SK-N-SH treated with all-trans-retinoic acid at 6 μM for 48 hours (cell line): ENCODE data around the gene RGS9.

Experiments used
- ATAC-seq: fragments of 200-7000 bp; cut with Tn5 transposase; 3 replicates; pipeline ENCODE4 v1.9.1; 2020; ENCODE audit warnings: mild to moderate bottlenecking, moderate library complexity
- ARNTL ChIP-seq: fragments of 450-650 bp; formaldehyde crosslinking; IDR thresholded peaks from 2 replicates; pipeline ENCODE4 v1.5.0; 2020; ENCODE audit warnings: low read depth, mild to moderate bottlenecking, moderate library complexity, borderline replicate concordance
- ESRRG ChIP-seq: fragments of 250-450 bp; sonication (Bioruptor Pico); IDR thresholded peaks from 2 replicates; pipeline ENCODE4 v1.6.1; 2021; ENCODE audit warnings: mild to moderate bottlenecking
- GLIS3 ChIP-seq: fragments of 250-450 bp; sonication (Bioruptor Pico); IDR thresholded peaks from 2 replicates; pipeline ENCODE4 v1.5.0; 2020; ENCODE audit warnings: mild to moderate bottlenecking, moderate library complexity
- ISL1 ChIP-seq: fragments of 250-450 bp; sonication (Bioruptor Pico); IDR thresholded peaks from 2 replicates; pipeline ENCODE4 v2.1.2; 2022; ENCODE audit warnings: mild to moderate bottlenecking, moderate library complexity
- OSR1 ChIP-seq: fragments of 250-450 bp; sonication (Bioruptor Pico); IDR thresholded peaks from 2 replicates; pipeline ENCODE4 v1.8.0; 2022; ENCODE audit warnings: moderate library complexity, mild to moderate bottlenecking, inconsistent platforms
- PPARA ChIP-seq: fragments of 250-450 bp; sonication (Bioruptor Pico); IDR thresholded peaks from 2 replicates; pipeline ENCODE4 v1.5.0; 2020; ENCODE audit warnings: mild to moderate bottlenecking, borderline replicate concordance
- RARB ChIP-seq: fragments of 250-450 bp; sonication (Bioruptor Pico); IDR thresholded peaks from 2 replicates; pipeline ENCODE4 v1.8.0; 2021; ENCODE audit warnings: mild to moderate bottlenecking, moderate library complexity
- SNAI2 ChIP-seq: fragments of 250-450 bp; sonication (Bioruptor Pico); IDR thresholded peaks from 2 replicates; pipeline ENCODE4 v1.5.0; 2020; ENCODE audit warnings: mild to moderate bottlenecking, moderate library complexity
- TCF4 ChIP-seq: fragments of 250-450 bp; sonication (Bioruptor Pico); IDR thresholded peaks from 2 replicates; pipeline ENCODE4 v1.8.0; 2021; ENCODE audit warnings: mild to moderate bottlenecking, moderate library complexity, borderline replicate concordance
- TOX ChIP-seq: fragments of 250-450 bp; sonication (Bioruptor Pico); IDR thresholded peaks from 2 replicates; pipeline ENCODE4 v1.8.0; 2021; ENCODE audit warnings: mild to moderate bottlenecking, moderate library complexity, borderline replicate concordance
- ZC3H10 ChIP-seq: fragments of 250-450 bp; sonication (Bioruptor Pico); IDR thresholded peaks from 2 replicates; pipeline ENCODE4 v1.5.1; 2021; ENCODE audit warnings: mild to moderate bottlenecking, moderate library complexity
- ZFP3 ChIP-seq: fragments of 250-450 bp; sonication (Bioruptor Pico); IDR thresholded peaks from 2 replicates; pipeline ENCODE4 v1.5.0; 2020; ENCODE audit warnings: mild to moderate bottlenecking, moderate library complexity
- ZFP30 ChIP-seq: fragments of 450-650 bp; formaldehyde crosslinking; IDR thresholded peaks from 2 replicates; pipeline ENCODE4 v1.5.0; 2022; ENCODE audit warnings: mild to moderate bottlenecking, moderate library complexity
- ZNF565 ChIP-seq: fragments of 450-650 bp; formaldehyde crosslinking; conservative IDR thresholded peaks from 2 replicates; pipeline ENCODE4 v1.5.0; 2020; ENCODE audit warnings: low read depth, mild to moderate bottlenecking, moderate library complexity
- ZNF70 ChIP-seq: fragments of 450-650 bp; formaldehyde crosslinking; IDR thresholded peaks from 2 replicates; pipeline ENCODE4 v1.5.0; 2020; ENCODE audit warnings: mild to moderate bottlenecking, moderate library complexity
- ZNF8 ChIP-seq: fragments of 450-650 bp; formaldehyde crosslinking; IDR thresholded peaks from 2 replicates; pipeline ENCODE4 v1.5.0; 2020; ENCODE audit warnings: mild to moderate bottlenecking, moderate library complexity
- TF ChIP-seq, protein P1 (sequence below): fragments of 250-450 bp; sonication (Bioruptor Pico); IDR thresholded peaks from 2 replicates; pipeline ENCODE4 v1.5.1; 2020; ENCODE audit warnings: low read depth, mild to moderate bottlenecking, moderate library complexity
- TF ChIP-seq, protein P2 (sequence below): fragments of 250-450 bp; sonication (Bioruptor Pico); IDR thresholded peaks from 2 replicates; pipeline ENCODE4 v1.8.0; 2020; ENCODE audit warnings: mild to moderate bottlenecking, moderate library complexity, borderline replicate concordance
- TF ChIP-seq, protein P3 (sequence below): fragments of 250-450 bp; sonication (Bioruptor Pico); IDR thresholded peaks from 2 replicates; pipeline ENCODE4 v1.8.0; 2021; ENCODE audit warnings: low read depth, mild to moderate bottlenecking, moderate library complexity, borderline replicate concordance
- TF ChIP-seq, protein P4 (sequence below): fragments of 250-450 bp; sonication (Bioruptor Pico); IDR thresholded peaks from 2 replicates; pipeline ENCODE4 v1.5.1; 2021; ENCODE audit warnings: mild to moderate bottlenecking, moderate library complexity
- TF ChIP-seq, protein P5 (sequence below): fragments of 250-450 bp; sonication (Bioruptor Pico); IDR thresholded peaks from 2 replicates; pipeline ENCODE4 v1.5.0; 2020; ENCODE audit warnings: mild to moderate bottlenecking, moderate library complexity

The RGS9 gene

DNA sequence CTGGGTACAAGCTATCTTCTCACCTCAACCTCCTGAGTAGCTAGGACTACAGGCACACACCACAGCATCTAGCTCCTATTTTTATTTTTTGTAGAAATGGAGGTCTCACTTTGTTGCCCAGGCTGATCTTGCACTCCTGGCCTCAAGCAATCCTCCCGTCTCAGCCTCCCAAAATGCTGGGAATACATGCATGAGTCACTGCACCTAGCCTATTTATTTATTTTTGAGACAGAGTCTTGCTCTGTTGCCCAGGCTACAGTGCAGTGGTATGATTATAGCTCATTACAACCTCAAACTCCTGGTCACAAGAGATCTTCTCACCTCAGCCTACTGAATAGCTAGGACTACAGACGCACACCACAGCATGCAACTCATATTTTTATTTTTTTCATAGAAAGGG lies 40.1 kb upstream of the RGS9 start:
- ATAC-seq = no peak
- TF ChIP-seq, protein P1, sequence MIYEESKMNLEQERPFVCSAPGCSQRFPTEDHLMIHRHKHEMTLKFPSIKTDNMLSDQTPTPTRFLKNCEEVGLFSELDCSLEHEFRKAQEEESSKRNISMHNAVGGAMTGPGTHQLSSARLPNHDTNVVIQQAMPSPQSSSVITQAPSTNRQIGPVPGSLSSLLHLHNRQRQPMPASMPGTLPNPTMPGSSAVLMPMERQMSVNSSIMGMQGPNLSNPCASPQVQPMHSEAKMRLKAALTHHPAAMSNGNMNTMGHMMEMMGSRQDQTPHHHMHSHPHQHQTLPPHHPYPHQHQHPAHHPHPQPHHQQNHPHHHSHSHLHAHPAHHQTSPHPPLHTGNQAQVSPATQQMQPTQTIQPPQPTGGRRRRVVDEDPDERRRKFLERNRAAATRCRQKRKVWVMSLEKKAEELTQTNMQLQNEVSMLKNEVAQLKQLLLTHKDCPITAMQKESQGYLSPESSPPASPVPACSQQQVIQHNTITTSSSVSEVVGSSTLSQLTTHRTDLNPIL (CRISPR knock-in tag) = no peak
- TF ChIP-seq ARNTL (CRISPR knock-in tag) (no peak), ZFP30 (CRISPR knock-in tag) (no peak), ISL1 (no peak), ZNF70 (CRISPR knock-in tag) (no peak), TOX (CRISPR knock-in tag) (no peak), SNAI2 (CRISPR knock-in tag) (no peak), ZFP3 (CRISPR knock-in tag) (no peak), RARB (CRISPR knock-in tag) (no peak), ZNF8 (CRISPR knock-in tag) (no peak), GLIS3 (CRISPR knock-in tag) (no peak), PPARA (no peak), OSR1 (CRISPR knock-in tag) (no peak), ESRRG (no peak)
- TF ChIP-seq, protein P2, sequence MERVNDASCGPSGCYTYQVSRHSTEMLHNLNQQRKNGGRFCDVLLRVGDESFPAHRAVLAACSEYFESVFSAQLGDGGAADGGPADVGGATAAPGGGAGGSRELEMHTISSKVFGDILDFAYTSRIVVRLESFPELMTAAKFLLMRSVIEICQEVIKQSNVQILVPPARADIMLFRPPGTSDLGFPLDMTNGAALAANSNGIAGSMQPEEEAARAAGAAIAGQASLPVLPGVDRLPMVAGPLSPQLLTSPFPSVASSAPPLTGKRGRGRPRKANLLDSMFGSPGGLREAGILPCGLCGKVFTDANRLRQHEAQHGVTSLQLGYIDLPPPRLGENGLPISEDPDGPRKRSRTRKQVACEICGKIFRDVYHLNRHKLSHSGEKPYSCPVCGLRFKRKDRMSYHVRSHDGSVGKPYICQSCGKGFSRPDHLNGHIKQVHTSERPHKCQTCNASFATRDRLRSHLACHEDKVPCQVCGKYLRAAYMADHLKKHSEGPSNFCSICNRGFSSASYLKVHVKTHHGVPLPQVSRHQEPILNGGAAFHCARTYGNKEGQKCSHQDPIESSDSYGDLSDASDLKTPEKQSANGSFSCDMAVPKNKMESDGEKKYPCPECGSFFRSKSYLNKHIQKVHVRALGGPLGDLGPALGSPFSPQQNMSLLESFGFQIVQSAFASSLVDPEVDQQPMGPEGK (CRISPR knock-in tag) = no peak
- TF ChIP-seq, protein P3, sequence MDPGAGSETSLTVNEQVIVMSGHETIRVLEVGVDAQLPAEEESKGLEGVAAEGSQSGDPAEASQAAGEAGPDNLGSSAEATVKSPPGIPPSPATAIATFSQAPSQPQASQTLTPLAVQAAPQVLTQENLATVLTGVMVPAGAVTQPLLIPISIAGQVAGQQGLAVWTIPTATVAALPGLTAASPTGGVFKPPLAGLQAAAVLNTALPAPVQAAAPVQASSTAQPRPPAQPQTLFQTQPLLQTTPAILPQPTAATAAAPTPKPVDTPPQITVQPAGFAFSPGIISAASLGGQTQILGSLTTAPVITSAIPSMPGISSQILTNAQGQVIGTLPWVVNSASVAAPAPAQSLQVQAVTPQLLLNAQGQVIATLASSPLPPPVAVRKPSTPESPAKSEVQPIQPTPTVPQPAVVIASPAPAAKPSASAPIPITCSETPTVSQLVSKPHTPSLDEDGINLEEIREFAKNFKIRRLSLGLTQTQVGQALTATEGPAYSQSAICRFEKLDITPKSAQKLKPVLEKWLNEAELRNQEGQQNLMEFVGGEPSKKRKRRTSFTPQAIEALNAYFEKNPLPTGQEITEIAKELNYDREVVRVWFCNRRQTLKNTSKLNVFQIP (CRISPR knock-in tag) = no peak
- TF ChIP-seq, protein P4, sequence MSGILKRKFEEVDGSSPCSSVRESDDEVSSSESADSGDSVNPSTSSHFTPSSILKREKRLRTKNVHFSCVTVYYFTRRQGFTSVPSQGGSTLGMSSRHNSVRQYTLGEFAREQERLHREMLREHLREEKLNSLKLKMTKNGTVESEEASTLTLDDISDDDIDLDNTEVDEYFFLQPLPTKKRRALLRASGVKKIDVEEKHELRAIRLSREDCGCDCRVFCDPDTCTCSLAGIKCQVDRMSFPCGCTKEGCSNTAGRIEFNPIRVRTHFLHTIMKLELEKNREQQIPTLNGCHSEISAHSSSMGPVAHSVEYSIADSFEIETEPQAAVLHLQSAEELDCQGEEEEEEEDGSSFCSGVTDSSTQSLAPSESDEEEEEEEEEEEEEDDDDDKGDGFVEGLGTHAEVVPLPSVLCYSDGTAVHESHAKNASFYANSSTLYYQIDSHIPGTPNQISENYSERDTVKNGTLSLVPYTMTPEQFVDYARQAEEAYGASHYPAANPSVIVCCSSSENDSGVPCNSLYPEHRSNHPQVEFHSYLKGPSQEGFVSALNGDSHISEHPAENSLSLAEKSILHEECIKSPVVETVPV (CRISPR knock-in tag) = no peak

DNA sequence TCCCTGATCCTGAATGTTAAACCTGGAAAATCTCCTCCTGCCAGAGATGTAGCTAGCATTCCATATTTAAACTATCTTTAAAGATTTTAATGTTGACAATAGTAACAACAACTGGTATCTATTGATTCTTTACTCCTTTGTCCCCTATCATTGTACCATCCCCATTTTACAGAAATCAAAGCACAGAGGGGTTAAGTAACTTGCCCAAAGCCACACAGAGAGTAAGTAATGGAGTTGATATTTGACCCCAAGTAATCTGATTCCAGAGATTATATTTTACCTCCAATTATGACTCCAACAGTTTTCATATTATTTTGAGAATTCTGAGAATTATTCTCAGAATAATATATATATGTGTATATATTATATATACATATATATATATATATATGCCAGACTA lies 37.7 kb upstream of the RGS9 start:
- ATAC-seq = no peak
- TF ChIP-seq, protein P5, sequence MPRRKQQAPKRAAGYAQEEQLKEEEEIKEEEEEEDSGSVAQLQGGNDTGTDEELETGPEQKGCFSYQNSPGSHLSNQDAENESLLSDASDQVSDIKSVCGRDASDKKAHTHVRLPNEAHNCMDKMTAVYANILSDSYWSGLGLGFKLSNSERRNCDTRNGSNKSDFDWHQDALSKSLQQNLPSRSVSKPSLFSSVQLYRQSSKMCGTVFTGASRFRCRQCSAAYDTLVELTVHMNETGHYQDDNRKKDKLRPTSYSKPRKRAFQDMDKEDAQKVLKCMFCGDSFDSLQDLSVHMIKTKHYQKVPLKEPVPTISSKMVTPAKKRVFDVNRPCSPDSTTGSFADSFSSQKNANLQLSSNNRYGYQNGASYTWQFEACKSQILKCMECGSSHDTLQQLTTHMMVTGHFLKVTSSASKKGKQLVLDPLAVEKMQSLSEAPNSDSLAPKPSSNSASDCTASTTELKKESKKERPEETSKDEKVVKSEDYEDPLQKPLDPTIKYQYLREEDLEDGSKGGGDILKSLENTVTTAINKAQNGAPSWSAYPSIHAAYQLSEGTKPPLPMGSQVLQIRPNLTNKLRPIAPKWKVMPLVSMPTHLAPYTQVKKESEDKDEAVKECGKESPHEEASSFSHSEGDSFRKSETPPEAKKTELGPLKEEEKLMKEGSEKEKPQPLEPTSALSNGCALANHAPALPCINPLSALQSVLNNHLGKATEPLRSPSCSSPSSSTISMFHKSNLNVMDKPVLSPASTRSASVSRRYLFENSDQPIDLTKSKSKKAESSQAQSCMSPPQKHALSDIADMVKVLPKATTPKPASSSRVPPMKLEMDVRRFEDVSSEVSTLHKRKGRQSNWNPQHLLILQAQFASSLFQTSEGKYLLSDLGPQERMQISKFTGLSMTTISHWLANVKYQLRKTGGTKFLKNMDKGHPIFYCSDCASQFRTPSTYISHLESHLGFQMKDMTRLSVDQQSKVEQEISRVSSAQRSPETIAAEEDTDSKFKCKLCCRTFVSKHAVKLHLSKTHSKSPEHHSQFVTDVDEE (CRISPR knock-in tag) = no peak
- no peak for TF ChIP-seq TOX (CRISPR knock-in tag)
- no peak for TF ChIP-seq ESRRG
- TF ChIP-seq, protein P4 (CRISPR knock-in tag) = no peak
- TF ChIP-seq SNAI2 (CRISPR knock-in tag) = no peak
- TF ChIP-seq, protein P1 (CRISPR knock-in tag) = no peak
- no peak for TF ChIP-seq ZC3H10 (CRISPR knock-in tag)
- no peak for TF ChIP-seq ZFP30 (CRISPR knock-in tag)
- no peak for TF ChIP-seq ZNF8 (CRISPR knock-in tag)
- TF ChIP-seq RARB (CRISPR knock-in tag) = no peak
- TF ChIP-seq ZNF565 (CRISPR knock-in tag) = no peak
- TF ChIP-seq, protein P2 (CRISPR knock-in tag) = no peak
- TF ChIP-seq OSR1 (CRISPR knock-in tag) = no peak
- no peak for TF ChIP-seq ISL1
- TF ChIP-seq ARNTL (CRISPR knock-in tag) = no peak
- no peak for TF ChIP-seq TCF4 (CRISPR knock-in tag)
- TF ChIP-seq ZFP3 (CRISPR knock-in tag) = no peak
